Thyroid gland (tissue), 4 donors: ENCODE results near the gene POU6F1.

Source experiments
- CTCF ChIP-seq, 6 experiments: fragments of 200-600 bp in 3 of 6; fragments of 450-650 bp in 3 of 6; sonication (generic) in 3 of 6; IDR thresholded peaks; one replicate each; pipeline ENCODE4 v1.5.1; 2016 to 2019; ENCODE audit warnings: antibody characterized with exemption in 6 of 6, mild to moderate bottlenecking in 2 of 6, inconsistent platforms in 1 of 6, moderate library complexity in 1 of 6
- POLR2A ChIP-seq, 2 donors: fragments of 450-650 bp; IDR thresholded peaks; one replicate each; pipeline ENCODE4 v1.6.1; 2017; ENCODE audit warnings: antibody characterized with exemption in 2 of 2, mild to moderate bottlenecking in 2 of 2, moderate library complexity in 1 of 2

- TF ChIP-seq CTCF (IDR thresholded peaks at IDR 0.05) (no peak), POLR2A (IDR thresholded peaks at IDR 0.05) (no peak)
These were observed 17.1 kb downstream of the POU6F1 start for GRCh38 chr12:51200806-51201205.
